Mesangial cell (primary cell): Measurements from ENCODE around the gene OR13J1. TPM values are rescaled to one million over a fixed set of nuclear protein-coding genes. Genes with fewer than 3 reads are reported as not detected.

Experiments
- total RNA-seq: library from RNA; depleted of rRNA; stranded (reverse); fragments of >200 nt; gene quantifications from 2 replicates; pipeline ENCODE4 v1.2.3, GENCODE V29; 2015

Gene OR13J1
- total RNA-seq: not detected in 2 replicates

GRCh38 chr9:35870351-35870923 lies at the start of gene OR13J1:
TSS of gene OR13J1 (minus strand) at chr9:35870401. CDS start at chr9:35870401, 0 bp downstream.

GRCh38 chr9:35909274-35909673 lies 39.1 kb upstream of the OR13J1 start, which contains the start of gene SPAAR:
TSS of gene SPAAR (plus strand) at chr9:35909490. CDS start at chr9:35910464, 974 bp downstream.

GRCh38 chr9:35905912-35906679 lies 35.9 kb upstream of the OR13J1 start, which contains the start of gene HRCT1:
TSS of gene HRCT1 (plus strand) at chr9:35906202. CDS start at chr9:35906288, 86 bp downstream.

GRCh38 chr9:35829084-35829763 lies 41.0 kb downstream of the OR13J1 start, which contains the start of gene TMEM8B:
TSS of gene TMEM8B (plus strand) at chr9:35829228. CDS start at chr9:35829448, 220 bp downstream.

GRCh38 chr9:35828716-35829083 lies 41.5 kb downstream of the OR13J1 start, which contains the start of gene FAM221B:
TSS of gene FAM221B (minus strand) at chr9:35828732. CDS start at chr9:35826161, 2,571 bp downstream.

Other genes with a start within 250 kb of the OR13J1 start
- gene SIT1, start 219.5 kb downstream of the OR13J1 start, total RNA-seq: not detected in 2 replicates
- gene RMRP, start 212.4 kb downstream of the OR13J1 start, total RNA-seq: 148,788 and 178,042 TPM in 2 replicates
- gene CCDC107, start 212.1 kb downstream of the OR13J1 start, total RNA-seq: 16.0 and 21.6 TPM in 2 replicates
- 0.89 and 11.1 TPM in 2 replicates for gene ARHGEF39, start 205.2 kb downstream of the OR13J1 start, total RNA-seq
- 0.13 and 0.16 TPM in 2 replicates for gene CA9, start 196.5 kb downstream of the OR13J1 start, total RNA-seq
- 217 and 297 TPM in 2 replicates for gene TPM2, start 180.5 kb downstream of the OR13J1 start, total RNA-seq
- 299 and 312 TPM in 2 replicates for gene TLN1, start 138.2 kb downstream of the OR13J1 start, total RNA-seq
- gene CREB3, start 137.7 kb downstream of the OR13J1 start, total RNA-seq: 47.8 and 62.1 TPM in 2 replicates
- 27.1 and 38.3 TPM in 2 replicates for gene GBA2, start 121.2 kb downstream of the OR13J1 start, total RNA-seq
- gene RGP1, start 121.1 kb downstream of the OR13J1 start, total RNA-seq: 15.2 and 19.1 TPM in 2 replicates
- gene MSMP, start 116.1 kb downstream of the OR13J1 start, total RNA-seq: not detected in 2 replicates
- gene NPR2, start 78.8 kb downstream of the OR13J1 start, total RNA-seq: 19.2 and 31.2 TPM in 2 replicates
- 0.33 and 1.3 TPM in 2 replicates for gene SPAG8, start 58.1 kb downstream of the OR13J1 start, total RNA-seq
- 34.7 and 42.7 TPM in 2 replicates for gene HINT2, start 55.4 kb downstream of the OR13J1 start, total RNA-seq
- not detected in 2 replicates for gene FAM221B, start 41.7 kb downstream of the OR13J1 start, total RNA-seq
- gene TMEM8B, start 41.2 kb downstream of the OR13J1 start, total RNA-seq: 2.6 and 17.6 TPM in 2 replicates
- 1.5 and 3.3 TPM in 2 replicates for gene HRCT1, start 35.8 kb upstream of the OR13J1 start, total RNA-seq
- gene SPAAR, start 39.1 kb upstream of the OR13J1 start, total RNA-seq: 0.16 TPM in 1 of 2 replicates, not detected in the other
- not detected in 2 replicates for gene OR2S2, start 87.8 kb upstream of the OR13J1 start, total RNA-seq
- gene RECK, start 166.5 kb upstream of the OR13J1 start, total RNA-seq: 7.7 and 8.8 TPM in 2 replicates